ENCODE measurements around the gene GPS2.

The GPS2 gene, protein sequence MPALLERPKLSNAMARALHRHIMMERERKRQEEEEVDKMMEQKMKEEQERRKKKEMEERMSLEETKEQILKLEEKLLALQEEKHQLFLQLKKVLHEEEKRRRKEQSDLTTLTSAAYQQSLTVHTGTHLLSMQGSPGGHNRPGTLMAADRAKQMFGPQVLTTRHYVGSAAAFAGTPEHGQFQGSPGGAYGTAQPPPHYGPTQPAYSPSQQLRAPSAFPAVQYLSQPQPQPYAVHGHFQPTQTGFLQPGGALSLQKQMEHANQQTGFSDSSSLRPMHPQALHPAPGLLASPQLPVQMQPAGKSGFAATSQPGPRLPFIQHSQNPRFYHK

DNA sequence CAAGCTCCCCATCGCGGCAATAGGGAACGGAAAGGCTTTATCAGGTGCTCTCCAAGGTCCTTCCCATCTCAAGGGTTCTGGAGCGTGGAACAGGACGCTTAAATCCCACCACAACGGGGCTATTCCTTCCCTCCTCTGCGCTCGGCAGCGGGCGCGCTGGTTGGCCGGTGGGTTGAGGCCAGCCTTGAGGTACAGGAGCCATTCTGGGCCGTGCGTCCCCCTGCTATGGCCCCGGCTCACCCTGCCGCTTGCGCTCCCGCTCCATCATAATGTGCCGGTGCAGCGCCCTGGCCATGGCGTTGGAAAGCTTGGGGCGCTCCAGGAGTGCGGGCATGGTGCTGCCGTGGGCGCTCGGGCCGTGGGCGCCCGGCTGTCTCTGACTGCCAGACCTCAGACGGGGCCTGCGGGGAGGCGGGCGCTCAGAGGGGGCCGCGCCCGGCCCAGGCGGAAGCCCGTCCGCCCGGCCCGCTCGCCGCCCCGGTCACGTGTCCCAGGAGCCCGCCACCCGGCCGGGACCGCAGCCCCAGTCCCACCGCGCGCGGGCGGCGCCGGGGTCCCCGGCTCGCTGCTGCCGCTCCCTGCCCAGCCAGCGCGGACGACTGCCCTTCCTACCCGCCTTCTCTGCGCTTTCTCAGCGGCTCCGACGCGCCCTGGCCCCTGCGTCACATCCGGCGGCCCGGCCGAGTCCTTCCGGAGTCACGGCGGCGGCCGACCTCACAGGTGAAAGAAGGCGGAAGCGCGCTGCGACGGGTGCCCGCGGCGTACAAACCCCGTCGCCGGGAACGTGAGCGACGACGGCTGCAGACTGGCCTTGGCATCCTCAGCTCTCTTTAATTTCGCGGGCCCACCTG, at the start of gene GPS2:
TSS of gene GPS2 (minus strand) at position 642 of the 851 bp plus-strand sequence. CDS start at position 334, 308 bp downstream.
- DNase-seq (ENCODE audit: low read depth) = peak; percentile 91

DNA sequence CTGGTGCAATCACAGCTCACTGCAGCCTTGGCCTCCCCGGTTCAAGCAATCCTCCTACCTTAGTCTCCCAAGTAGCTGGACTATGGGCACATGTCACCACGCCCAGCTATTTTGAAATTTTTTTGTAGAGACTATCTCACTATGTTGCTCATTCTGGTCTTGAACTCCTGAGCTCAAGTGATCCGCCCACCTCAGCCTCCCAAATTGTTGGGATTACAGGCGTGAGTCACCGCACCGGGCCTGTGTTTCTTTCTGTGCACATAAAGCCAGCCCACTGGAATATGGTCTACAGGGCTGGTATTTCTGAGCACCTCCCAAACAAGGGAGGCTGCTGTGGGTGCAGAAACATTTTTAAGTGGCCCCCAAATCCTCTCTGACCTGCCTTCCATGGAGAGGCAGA, 48.2 kb upstream of the GPS2 start:
- DNase-seq (ENCODE audit: low read depth) = no peak

DNA sequence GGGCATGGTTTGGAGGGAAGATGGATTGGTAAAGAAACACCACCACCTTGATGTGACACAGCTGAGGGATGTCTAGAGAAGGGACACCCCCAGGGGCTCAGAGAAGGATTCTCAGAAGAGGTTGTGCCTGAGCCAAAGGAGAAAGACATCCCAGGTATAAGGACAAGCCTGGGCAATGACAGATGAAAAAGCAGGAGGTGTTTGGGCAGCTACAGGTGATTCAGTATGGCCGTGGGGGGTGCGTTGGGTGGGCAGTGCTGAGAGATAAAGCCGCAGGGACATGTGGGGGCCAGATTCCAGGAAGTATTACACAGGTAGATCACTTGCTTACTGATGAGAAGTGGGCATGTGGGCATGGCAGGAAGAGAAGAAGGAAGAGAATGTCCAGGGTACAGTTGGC, 46.7 kb upstream of the GPS2 start:
- no peak for DNase-seq (ENCODE audit: low read depth)

DNA sequence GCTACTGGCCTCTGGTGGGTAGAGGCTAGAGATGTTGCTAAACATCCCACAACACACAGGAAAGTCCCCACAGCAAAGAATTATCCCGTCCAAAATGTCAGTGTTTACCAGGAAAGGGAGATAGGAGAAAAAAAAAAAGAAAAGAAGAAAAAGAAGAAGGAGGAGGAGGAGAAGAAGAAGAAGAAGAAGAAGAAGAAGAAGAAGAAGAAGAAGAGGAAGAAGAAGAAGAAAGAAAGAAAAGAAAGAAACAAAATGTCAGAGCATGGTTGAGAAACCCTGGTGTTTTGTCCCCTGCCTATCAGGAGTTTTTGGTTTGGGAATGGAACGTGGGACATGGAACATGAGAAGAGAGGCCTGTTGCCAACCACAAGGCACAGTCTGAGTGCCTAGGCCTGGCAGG, 42.2 kb upstream of the GPS2 start:
- no peak for DNase-seq (ENCODE audit: low read depth)

DNA sequence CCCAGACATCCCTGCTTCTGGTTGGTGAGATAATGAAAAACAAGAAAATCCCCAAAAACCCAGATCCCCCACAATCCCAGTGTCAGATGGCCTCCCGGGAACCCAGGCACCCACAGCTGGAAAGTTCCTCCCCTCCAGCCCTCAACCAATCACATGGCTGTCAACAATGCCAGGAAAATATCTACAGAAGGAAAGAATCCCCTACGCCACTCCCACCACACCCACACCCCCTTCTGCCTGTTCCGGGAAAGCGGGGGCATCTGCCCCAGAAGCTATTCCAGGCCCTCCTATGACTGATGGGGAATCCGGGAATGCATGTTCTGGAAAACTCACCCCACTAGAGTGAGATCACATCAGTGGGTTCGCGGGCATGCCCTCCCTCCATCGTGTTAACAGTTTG, 41.6 kb upstream of the GPS2 start:
- no peak for DNase-seq (ENCODE audit: low read depth)

DNA sequence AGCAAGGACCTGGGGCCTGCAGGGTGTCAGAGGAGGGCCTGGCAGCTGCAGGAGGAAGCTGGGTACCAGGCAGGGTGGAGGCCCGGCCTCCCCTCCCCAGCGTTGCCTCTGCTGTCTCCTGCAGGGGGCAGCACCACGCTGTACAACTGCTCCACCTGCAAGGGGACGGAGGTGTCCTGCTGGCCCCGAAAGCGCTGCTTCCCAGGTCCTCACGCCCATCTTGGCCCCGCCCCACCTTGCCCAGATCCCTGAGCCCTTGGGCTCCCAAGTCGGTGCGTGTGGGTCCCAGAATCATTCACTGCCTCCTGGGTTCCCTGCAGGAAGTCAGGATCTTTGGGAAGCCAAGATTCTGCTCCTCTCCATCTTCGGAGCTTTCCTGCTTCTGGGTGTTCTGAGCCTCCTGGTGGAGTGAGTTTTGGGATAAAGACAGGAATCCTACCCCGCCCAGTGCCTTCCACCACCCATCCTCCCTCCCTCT, 41.0 kb upstream of the GPS2 start:
- DNase-seq (ENCODE audit: low read depth) = peak; percentile 76

DNA sequence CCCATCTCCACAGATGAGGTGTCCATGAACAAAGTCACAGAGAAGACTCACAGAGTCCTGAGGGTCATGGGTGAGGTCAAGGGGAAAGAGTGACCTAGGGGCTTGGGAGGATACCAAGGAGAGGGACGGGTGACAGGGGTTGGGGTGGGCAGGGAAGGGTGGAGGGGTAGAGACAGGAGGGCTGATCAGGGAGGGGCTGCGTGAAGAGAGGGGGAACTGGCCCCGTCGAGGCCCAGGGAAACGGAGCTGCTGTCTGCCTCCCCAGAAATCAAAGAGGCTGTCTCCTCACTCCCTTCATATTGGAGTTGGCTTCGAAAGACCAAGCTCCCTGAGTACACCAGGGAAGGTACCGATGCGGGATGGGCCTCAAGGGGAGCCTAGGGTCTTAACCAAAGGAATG, 40.4 kb upstream of the GPS2 start:
- no peak for DNase-seq (ENCODE audit: low read depth)

DNA sequence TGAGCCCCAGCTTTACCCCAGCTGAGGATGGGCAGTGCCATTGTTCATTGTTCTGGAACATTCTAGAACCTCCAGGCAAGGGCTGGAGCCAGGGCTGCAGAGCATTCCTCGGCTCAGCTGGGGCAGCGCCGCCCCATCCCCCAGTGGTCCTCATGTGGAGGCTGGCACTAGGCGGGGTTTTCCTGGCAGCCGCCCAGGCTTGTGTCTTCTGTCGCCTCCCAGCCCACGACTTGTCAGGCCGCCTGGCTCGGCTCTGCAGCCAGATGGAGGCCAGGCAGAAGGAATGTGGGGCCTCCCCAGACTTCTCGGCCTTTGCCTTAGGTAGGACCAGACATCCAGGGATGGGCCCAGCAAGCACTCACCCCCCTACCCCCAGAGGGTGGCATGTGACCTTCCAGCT, 39.9 kb upstream of the GPS2 start, which contains the start of gene TMEM95:
TSS of gene TMEM95 (plus strand) at position 104 of the 400 bp plus-strand sequence. CDS start at position 153, 49 bp downstream.
- DNase-seq (ENCODE audit: low read depth) = no peak

DNA sequence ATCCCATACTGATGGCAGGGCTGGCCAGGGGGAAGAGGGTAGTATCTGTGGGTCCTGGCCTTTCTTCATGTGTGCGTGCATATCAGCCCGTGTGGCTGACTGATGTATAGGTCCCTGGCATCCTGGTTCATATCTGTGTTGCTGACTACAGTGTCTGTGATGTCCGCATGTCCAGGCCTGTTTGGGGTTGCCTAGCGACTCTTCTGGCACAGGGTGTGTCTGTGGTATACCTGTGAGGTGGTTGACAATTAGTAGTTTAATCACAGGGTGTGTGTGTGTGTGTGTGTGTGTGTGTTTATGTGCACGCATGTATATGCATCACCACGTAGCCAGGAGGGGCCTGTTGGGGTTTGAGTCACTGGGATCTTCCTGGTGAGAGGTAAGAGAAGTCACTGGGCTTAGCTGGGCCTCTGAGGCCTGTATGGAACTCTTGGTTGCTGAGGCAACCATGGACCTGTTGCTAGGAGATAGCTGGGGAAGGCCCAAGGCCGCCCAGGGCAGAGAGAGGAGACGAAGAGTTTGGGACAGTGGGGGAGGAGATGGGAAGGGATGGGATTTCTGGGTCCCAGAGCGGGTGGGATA, 39.2 kb upstream of the GPS2 start:
- DNase-seq (ENCODE audit: low read depth) = no peak

DNA sequence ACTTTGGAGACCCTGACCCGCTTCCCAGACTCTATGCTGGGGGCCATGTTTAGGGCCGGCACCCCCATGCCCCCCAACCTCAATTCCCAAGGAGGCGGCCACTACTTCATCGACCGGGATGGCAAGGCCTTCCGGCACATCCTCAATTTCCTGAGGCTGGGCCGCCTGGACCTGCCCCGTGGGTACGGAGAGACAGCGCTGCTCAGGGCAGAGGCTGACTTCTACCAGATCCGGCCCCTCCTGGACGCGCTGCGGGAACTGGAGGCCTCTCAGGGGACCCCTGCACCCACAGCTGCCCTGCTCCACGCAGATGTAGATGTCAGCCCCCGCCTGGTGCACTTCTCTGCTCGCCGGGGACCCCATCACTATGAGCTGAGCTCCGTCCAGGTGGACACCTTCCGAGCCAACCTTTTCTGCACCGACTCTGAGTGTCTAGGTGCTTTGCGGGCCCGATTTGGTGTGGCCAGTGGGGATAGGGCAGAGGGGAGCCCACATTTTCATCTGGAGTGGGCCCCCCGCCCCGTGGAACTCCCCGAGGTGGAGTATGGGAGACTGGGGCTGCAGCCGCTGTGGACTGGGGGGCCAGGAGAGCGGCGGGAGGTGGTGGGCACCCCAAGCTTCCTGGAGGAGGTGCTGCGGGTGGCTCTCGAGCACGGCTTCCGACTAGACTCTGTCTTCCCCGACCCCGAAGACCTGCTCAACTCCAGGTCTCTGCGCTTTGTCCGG, 37.9 kb upstream of the GPS2 start:
- DNase-seq (ENCODE audit: low read depth) = no peak

DNA sequence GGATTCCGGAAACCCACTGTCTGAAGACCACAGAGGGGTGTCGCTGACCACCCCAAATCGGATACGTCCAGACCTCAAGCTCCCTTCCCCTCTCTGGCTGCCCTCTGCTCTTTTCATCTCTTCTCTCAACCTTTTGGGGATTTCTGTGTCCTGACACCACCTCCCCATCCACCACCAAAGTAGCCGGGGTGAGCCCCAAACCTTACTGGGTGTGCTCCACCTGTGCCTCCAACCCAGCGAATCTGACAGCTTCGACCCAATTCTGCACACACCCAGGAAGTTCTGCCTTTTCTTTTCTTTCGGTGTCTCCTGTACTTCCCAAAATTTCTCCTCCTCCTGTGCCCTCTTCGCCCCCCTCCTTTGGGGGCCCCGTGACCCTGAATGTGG, 37.3 kb upstream of the GPS2 start:
- DNase-seq (ENCODE audit: low read depth) = no peak

DNA sequence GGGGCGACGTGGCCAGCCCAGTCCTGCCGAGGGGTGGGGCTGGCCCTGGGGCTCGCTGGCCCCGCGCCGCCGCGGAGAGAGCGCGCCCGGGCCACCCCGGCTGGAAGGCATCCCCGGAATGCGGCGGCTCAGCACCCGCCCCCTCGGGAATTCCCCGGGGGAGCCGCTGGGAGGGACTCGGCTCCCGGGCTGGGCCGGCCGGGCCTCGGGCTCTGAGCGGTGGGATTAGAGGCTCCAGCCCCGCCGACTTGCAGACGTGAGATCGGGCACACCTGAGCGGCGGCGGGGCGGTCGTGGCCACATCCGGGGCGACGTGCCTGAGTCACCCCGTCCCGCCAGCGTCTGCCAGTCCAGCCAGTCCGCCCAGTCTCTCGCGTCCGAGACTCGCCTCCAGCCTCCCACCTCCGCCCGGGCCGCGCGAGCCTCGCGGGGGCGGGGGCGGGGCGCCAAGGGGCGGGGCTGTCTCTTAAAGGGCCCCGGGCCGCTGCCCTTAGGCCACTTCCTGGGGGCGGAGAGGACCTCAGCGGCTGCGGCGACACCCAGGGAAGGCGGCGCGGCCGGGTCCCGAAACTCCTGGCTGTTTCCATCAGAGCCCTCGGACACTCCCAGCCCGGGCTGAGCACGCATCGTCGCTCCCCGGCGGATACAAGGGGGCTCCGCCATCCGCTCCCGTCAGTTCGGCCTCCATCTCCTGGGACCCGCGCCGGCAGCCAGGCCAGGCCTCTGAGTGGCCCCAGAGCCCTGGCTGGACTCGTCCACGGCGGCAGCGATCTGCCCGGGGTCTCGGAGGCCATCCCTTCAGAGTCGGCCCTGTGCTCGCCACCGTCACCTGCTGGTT, 36.7 kb upstream of the GPS2 start, which contains the start of gene KCTD11:
TSS of gene KCTD11 (plus strand) at position 498 of the 838 bp plus-strand sequence.
- peak; percentile 68 for DNase-seq (ENCODE audit: low read depth)

DNA sequence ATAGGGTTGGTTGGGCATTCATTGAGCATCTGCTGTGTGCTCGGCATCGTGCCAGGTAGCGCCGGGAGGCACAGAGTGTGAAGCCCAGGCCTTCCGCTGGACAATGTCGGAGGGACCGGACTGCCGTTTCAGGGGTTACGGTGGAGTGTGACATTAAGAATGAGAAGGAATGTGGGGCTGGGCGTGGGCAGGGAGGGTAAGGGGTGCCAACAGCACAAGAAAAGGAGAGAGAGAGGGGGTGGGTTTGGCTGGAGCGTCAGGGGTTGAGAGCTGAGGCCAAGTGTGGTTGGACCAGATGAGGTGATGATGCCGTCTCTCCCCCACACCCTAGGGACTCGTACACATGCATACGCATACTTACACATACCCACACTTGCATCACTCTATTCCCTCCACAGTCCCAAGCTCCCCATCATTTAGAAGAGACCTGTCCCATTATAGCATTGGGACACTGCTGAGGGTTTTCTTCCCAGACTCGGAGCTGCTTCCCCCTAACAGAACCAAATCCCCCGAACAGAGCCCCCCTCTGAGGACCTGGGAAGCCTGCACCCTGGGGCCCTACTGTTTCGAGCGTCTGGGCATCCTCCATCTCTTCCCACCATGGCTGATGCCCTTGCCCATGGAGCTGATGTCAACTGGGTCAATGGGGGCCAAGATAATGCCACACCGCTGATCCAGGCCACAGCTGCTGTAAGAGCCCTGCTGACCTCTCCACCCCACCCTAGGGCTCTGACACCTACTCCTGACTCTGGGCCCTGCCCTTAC, 33.5 kb upstream of the GPS2 start:
- no peak for DNase-seq (ENCODE audit: low read depth)

DNA sequence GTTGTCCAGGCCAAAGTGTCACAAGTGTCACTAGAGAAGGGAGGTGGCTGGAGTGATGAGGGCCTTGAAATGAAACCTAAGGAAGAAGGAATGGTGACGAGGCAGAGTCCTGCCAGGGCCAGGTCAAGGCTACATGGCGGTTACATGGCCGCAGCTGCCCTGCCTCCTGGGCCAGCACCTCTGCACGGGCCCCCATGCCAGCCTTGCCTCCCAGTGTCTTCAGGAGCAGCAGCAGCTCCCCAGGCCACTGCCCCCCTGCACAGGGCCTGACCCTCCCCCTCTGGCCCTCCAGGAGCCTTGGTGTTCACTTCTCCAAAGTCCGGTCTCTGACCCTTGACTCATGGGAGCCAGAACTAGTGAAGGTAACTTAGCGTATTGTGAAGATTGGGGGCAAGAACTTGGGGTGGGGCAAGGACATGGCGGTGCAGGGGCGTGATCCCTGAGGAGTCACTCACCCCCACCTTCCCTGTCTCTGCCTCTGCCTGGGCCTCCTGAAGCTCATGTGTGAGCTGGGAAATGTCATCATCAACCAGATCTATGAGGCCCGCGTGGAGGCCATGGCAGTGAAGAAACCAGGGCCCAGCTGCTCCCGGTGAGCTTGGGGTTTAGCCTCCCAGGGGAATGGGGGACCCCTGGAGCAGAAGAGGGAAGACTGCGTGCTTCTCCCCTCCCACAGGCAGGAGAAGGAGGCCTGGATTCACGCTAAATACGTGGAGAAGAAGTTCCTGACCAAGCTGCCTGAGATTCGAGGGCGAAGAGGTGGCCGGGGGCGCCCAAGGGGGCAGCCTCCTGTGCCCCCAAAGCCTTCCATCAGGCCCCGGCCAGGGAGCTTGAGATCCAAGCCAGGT, 32.7 kb upstream of the GPS2 start:
- DNase-seq (ENCODE audit: low read depth) = no peak

DNA sequence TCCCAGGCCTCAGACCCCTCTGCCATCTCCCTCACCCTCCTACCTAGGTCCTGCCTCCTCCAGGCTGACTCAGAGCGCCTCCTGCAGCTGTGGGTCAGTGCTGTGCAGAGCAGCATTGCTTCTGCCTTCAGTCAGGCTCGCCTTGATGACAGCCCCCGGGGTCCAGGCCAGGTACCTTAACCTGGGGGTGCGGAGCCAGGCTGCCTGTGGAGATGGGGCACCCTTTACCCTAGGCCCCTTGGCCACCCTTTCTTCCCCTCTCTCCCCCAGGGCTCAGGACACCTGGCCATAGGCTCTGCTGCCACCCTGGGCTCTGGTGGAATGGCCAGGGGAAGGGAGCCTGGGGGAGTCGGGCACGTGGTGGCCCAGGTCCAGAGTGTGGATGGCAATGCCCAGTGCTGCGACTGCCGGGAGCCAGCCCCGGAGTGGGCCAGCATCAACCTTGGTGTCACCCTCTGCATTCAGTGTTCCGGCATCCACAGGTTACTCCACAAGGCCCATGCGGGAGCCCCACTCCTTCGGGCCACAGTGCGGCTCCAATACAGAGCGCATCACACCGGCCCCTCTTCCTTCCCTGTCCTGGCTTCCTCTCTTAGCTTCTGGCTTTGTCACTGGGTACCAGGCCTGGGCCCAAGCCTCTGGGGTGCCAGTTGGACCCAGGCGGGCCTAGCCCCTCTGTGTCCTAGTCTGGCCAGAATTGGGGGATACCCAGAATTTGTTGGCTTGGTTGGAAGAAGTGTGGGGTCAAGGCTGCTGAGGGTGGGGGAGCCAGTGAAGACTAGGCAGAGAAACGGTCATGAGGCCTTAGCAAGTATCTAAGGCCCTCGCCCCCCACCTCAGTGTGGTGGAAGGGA, 31.8 kb upstream of the GPS2 start:
- DNase-seq (ENCODE audit: low read depth) = no peak

DNA sequence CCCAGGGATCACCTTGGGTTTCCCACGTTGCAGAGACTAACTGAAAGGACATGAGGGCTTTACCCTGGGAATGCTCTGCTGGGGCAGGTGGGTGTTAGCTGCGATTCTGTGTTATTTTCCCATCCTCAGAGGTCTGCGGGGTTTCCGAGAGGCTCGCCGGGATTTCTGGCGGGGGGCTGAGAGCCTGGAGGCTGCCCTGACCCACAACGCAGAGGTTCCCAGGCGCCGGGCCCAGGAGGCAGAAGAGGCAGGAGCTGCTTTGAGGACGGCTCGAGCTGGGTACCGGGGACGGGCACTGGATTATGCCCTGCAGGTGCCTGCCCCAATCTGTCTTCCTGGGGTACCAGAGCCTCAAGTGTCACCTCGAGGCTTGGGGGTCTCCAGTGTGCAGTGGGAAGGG, 28.1 kb upstream of the GPS2 start:
- DNase-seq (ENCODE audit: low read depth) = no peak

DNA sequence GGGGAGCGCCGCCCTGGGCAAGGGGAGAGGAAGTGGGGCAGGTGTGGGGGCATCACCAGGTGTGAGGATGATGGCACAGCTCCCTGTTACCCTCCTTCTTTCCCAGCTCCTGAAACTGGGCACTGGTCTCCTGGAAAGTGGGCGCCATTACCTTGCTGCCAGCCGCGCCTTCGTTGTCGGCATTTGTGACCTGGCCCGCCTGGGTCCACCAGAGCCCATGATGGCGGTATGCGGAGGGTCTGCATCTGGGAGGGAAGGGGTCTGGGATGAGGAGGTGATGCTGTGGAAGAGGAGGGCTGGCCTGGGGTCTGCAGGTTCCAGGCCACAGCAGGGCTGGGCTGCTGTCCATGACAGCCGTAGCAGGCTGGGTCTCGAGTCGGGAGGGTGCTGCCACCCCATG, 26.7 kb upstream of the GPS2 start:
- DNase-seq (ENCODE audit: low read depth) = no peak

DNA sequence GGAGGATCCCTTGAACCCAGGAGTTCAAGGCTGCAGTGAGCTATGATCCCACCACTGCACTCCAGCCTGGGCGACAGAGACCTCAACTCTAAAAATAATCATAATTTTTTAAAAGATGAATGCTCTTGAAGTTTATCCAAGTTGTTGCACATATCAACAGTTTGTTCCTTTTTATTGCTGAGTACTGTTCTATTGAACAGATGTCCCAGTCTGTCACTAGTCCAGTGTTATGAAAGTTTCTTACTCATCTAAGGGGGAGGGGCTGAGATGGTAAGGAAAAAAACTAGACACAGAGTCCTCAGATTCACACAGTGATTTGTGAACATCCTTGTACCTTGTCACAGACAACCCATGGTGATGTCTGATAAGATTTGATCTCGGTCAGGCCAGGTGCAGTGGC, 25.0 kb upstream of the GPS2 start:
- no peak for DNase-seq (ENCODE audit: low read depth)
